ENCODE measurements around the gene USP26.

DNA sequence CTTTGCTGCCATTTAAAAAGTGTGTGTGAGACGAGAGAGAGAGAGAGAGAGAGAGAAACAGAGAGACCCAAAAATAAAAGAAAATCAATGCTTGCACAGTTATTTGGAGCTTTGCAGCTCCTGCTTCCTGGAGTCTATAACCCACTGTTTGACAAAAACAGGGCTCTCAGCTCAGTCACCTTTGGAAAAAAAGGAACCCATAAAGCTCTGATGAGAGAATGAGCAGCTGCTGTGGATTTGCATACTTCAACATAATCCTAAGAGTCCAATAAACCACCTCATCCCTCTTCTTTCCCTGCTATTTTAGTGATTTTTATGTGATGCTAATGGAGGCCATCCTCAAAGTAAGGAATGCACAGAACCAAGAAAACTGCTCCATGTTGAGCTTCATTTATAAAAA lies 50.3 kb downstream of the USP26 start:
- TF ChIP-seq CTCF (IDR thresholded peaks at IDR 0.05; ENCODE audit: low read length) (no peak), EZH2 (optimal IDR thresholded peaks at IDR 0.05; ENCODE audit: low read depth, low read length) (no peak)

Data from MM.1S (cell line).